HG03066 (cell line): ENCODE data around the gene NARS2.

Experiments used
- ATAC-seq: cut with Tn5 transposase; IDR thresholded peaks from one replicate; pipeline ENCODE4 v1.9.1; 2021; ENCODE audit warnings: low read depth; ENCODE audit not compliant: unreplicated experiment

Gene NARS2

GRCh38 chr11:78390809-78391208, 183.9 kb downstream of the NARS2 start:
- ATAC-seq, result no peak

GRCh38 chr11:78386215-78386941, 188.3 kb downstream of the NARS2 start:
- ATAC-seq, result no peak
